Keratinocyte (primary cell): Measurements from ENCODE around the gene IQSEC3.

ENCODE experiments used
- EZH2 ChIP-seq: IDR thresholded peaks from one replicate; pipeline ENCODE4 v1.6.1; 2012; ENCODE audit warnings: inconsistent platforms, mild to moderate bottlenecking, low read length, moderate library complexity
- TF ChIP-seq, protein P1 (sequence below), 3 experiments: IDR thresholded peaks in 1 of 3; conservative IDR thresholded peaks in 1 of 3; optimal IDR thresholded peaks in 1 of 3; 2 replicates in 2 of 3; 3 replicates in 1 of 3; pipeline versions ENCODE3 to v1.5.1; 2011; ENCODE audit warnings: low read length in 3 of 3, mild to moderate bottlenecking in 3 of 3, moderate library complexity in 2 of 3, control low read depth in 1 of 3, inconsistent platforms in 1 of 3; ENCODE audit not compliant: insufficient read depth in 2 of 3; ENCODE audit errors: extremely low read depth in 1 of 3

DNA sequence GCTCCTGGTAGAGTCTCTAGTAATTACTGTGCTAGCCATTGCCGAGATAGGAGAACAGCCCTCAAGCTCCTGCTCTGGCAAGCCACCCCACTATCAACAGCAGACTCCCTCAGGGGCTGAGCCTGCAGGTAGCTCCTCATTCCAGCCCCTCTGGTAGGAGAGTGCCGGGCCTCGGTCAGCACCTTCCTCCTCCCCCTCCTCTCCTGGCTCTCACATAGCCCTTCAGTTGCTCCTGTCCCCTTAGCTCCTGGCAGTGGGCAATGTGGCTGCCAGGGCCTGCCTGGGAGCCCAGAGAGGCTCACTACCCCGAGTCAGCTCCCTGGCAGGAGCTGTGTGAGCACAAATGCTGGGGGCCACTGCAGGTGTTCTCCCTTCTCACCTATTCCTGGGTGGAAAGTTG, 52.0 kb downstream of the IQSEC3 start:
- TF ChIP-seq, protein P1, sequence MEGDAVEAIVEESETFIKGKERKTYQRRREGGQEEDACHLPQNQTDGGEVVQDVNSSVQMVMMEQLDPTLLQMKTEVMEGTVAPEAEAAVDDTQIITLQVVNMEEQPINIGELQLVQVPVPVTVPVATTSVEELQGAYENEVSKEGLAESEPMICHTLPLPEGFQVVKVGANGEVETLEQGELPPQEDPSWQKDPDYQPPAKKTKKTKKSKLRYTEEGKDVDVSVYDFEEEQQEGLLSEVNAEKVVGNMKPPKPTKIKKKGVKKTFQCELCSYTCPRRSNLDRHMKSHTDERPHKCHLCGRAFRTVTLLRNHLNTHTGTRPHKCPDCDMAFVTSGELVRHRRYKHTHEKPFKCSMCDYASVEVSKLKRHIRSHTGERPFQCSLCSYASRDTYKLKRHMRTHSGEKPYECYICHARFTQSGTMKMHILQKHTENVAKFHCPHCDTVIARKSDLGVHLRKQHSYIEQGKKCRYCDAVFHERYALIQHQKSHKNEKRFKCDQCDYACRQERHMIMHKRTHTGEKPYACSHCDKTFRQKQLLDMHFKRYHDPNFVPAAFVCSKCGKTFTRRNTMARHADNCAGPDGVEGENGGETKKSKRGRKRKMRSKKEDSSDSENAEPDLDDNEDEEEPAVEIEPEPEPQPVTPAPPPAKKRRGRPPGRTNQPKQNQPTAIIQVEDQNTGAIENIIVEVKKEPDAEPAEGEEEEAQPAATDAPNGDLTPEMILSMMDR (optimal IDR thresholded peaks at IDR 0.05 in 1 of 3, IDR thresholded peaks at IDR 0.05 in 1 of 3, conservative IDR thresholded peaks at IDR 0.05 in 1 of 3; ENCODE audit: extremely low read depth in 1 of 3, insufficient read depth in 2 of 3, low read length in 3 of 3) = no peak
- no peak for TF ChIP-seq EZH2
